ENCODE measurements around the gene GLT8D2.

DNA sequence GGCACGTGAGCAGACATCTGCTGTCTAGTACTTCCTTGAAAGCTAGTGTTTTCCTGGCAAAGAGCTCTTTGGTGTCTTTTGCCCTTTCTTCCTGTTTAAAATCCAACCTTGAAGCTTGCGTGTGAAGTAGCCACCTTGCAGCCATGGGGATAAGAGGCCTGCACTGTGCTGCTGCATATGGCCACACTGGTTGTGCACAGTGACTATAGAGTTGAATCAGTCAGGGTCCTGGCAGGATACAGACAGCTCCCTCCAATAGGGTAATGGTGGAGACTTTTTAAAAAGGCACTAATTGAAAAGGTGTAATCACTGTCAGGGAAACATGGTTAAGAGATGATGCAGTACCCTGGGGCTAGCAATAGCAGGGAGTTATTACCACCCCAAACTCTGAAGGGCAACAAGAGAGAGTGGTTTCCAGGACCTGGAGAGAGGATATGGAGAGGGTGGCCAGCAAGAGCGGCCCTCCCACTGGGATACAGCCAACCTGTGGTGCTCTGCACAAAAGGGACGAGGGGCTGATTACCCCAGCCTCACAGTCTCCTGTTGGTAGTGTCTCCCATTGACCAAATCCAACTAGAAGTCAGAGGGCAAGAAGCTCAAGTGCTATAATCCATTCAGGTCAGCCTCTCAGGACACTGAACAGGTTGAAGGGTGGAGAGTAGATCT is 4.8 kb upstream of the GLT8D2 start:
- TF ChIP-seq POLR2A (IDR thresholded peaks at IDR 0.05; ENCODE audit: low read depth, low read length) (no peak), GATA2 (IDR thresholded peaks at IDR 0.05; ENCODE audit: insufficient read depth, insufficient read length, low read depth, low read length) (no peak), POLR2AphosphoS5 (IDR thresholded peaks at IDR 0.05; ENCODE audit: insufficient read depth, low read depth, low read length) (no peak)
- TF ChIP-seq, protein P1, sequence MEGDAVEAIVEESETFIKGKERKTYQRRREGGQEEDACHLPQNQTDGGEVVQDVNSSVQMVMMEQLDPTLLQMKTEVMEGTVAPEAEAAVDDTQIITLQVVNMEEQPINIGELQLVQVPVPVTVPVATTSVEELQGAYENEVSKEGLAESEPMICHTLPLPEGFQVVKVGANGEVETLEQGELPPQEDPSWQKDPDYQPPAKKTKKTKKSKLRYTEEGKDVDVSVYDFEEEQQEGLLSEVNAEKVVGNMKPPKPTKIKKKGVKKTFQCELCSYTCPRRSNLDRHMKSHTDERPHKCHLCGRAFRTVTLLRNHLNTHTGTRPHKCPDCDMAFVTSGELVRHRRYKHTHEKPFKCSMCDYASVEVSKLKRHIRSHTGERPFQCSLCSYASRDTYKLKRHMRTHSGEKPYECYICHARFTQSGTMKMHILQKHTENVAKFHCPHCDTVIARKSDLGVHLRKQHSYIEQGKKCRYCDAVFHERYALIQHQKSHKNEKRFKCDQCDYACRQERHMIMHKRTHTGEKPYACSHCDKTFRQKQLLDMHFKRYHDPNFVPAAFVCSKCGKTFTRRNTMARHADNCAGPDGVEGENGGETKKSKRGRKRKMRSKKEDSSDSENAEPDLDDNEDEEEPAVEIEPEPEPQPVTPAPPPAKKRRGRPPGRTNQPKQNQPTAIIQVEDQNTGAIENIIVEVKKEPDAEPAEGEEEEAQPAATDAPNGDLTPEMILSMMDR (IDR thresholded peaks at IDR 0.05; ENCODE audit: extremely low read depth in 1 of 2, insufficient read depth in 1 of 2, low read depth in 1 of 2, low read length in 2 of 2): no peak

Data from endothelial cell of umbilical vein (primary cell).